ENCODE results near the gene STYK1.
"Not testable (repeated sequence)": the region's sequence is repeated elsewhere in the genome, so short reads cannot be mapped to it uniquely, and the experiment has no call there.

Gene STYK1

DNA sequence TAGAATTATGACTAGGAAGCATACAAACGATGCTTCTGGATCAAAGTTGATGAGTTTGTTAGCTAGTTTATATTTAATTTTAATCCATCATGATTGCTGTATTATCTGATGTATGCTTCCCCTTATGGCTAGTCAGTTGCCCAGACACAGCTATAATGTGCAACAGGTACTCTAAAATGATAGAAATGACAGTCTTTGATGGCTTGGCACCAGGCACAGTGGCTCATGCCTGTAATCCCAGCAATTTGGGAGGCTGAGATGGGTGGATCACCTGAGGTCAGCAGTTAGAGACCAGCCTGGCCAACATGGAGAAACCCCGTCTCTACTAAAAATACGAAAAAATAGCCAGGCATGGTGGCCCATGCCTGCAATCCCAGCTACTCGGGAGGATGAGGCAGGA lies 62.6 kb downstream of the STYK1 start:
- Mint-ChIP-seq H3K4me1 (ENCODE audit: low read depth in 2 of 2) (peaks cover 17 to 27% of the 10 kb centered on the region in 2 donors), H3K36me3 (ENCODE audit: insufficient read depth) (peaks cover 58% of the 10 kb centered on the region), H3K27ac (peak overlapping the region; percentile 100), H3K4me3 (peak overlapping the region; percentile 97 to 98)
- H3K27me3 Mint-ChIP-seq; H3K9me3 Mint-ChIP-seq; DNase-seq; ATAC-seq (replicated peaks): not testable (repeated sequence)

DNA sequence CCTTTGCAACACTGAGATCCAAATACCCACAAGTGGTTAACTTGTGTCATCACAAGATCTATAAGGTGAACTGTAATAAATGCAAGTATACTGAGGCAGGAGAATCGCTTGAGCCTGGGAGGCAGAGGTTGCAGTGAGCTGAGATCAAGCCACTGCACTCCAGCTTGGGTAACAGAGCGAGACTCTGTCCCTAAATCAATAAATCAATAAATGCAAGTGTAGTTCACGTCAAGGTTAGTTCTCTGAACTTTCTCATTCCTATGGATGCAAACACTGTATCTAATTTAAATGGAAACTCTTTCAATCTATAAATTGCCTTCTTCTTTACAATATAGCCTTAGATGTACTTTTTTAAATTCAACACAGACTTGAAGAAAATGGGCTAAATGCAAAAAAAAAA lies 63.7 kb downstream of the STYK1 start:
- no peak for DNase-seq
- no peak for ATAC-seq (replicated peaks)
- Mint-ChIP-seq H3K9me3 (no peaks in the 10 kb centered on the region), H3K4me3 (no peak overlapping the region), H3K36me3 (ENCODE audit: insufficient read depth) (peaks cover 58% of the 10 kb centered on the region), H3K27ac (no peak overlapping the region), H3K4me1 (ENCODE audit: low read depth in 2 of 2) (peaks cover 17 to 27% of the 10 kb centered on the region in 2 donors), H3K27me3 (no peaks in the 10 kb centered on the region)

DNA sequence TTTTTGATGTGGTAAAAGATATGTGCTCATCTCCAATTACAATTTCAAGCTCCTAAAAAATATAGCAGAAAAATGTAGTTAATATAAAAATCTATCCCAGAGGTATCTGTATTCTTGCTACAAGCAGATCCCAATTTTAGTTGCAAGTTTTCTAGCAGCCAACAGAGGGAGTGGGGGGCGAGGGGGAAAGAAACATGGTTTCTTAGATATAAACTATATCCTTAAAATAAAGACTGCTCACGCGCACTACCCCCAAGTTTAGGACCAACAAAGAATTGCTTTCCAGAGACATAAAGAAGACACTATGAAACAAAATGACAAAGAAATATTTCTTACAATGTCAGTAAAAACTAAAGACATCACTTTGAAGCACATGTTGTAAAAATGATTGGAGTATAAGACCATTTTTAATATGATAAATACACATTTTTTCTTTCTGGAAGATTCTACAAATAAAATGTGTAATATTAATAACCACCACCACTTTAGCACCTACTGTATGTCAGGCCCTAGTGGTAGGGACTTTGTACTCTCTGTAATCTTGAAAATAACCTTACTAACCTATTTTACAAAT lies 65.9 kb downstream of the STYK1 start:
- H3K27me3 Mint-ChIP-seq: no peaks in the 10 kb centered on the region
- no peak overlapping the region for H3K4me3 Mint-ChIP-seq
- ATAC-seq (replicated peaks) (no peak), DNase-seq (no peak)
- no peaks in the 10 kb centered on the region for H3K9me3 Mint-ChIP-seq
- H3K4me1 Mint-ChIP-seq (ENCODE audit: low read depth in 2 of 2): peaks cover 14 to 28% of the 10 kb centered on the region in 2 donors
- peaks cover 44% of the 10 kb centered on the region for H3K36me3 Mint-ChIP-seq (ENCODE audit: insufficient read depth)
- H3K27ac Mint-ChIP-seq: peak overlapping the region in 1 of 2 donors; percentile 56

DNA sequence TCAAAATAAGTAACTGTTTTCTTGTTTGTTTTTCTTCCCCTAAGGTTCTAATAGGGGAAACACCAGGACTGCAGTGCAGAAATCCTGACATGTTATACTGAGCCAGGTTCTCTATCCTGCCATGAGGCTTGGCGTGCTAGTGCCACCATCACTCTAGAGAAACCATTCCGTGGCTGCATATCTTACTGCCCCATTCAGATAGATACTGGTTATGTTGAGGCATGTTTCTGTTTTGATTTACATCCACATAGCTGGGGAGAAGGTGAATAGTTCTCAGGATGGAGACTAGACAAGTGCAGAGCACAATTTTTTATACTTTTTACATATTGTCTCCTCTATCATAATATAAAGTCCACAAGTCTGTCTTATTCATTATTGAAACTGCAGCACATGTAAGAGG lies 72.0 kb downstream of the STYK1 start:
- peaks cover 10 to 44% of the 10 kb centered on the region in 2 donors for H3K4me1 Mint-ChIP-seq (ENCODE audit: low read depth in 2 of 2)
- peaks cover 14% of the 10 kb centered on the region for H3K36me3 Mint-ChIP-seq (ENCODE audit: insufficient read depth)
- no peaks in the 10 kb centered on the region for H3K27me3 Mint-ChIP-seq
- ATAC-seq (replicated peaks) (no peak), DNase-seq (no peak)
- peak overlapping the region; percentile 68 to 73 for H3K4me3 Mint-ChIP-seq
- no peaks in the 10 kb centered on the region for H3K9me3 Mint-ChIP-seq
- H3K27ac Mint-ChIP-seq: peak overlapping the region; percentile 32 to 87

DNA sequence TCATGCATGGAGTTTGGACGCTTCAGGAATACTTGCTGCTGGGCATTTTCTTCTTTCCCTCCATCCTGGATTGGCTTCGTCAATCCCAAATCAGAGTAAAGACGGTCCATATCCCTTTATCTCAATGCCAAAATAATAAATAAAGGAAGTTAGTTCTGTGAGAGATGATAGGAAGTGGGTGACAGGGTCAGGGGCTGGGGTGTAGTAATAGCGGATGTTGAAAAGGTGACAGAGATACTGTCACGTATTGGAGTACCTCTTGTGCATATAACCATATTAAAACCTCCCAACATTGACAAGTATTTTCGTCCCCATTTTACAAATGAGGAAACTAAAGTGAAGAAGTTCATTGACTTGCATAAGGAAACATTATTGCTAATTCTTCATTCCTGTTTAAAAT lies 72.9 kb downstream of the STYK1 start:
- H3K27me3 Mint-ChIP-seq: no peaks in the 10 kb centered on the region
- peak; percentile 65 for ATAC-seq (replicated peaks)
- peaks cover 11% of the 10 kb centered on the region for H3K36me3 Mint-ChIP-seq (ENCODE audit: insufficient read depth)

DNA sequence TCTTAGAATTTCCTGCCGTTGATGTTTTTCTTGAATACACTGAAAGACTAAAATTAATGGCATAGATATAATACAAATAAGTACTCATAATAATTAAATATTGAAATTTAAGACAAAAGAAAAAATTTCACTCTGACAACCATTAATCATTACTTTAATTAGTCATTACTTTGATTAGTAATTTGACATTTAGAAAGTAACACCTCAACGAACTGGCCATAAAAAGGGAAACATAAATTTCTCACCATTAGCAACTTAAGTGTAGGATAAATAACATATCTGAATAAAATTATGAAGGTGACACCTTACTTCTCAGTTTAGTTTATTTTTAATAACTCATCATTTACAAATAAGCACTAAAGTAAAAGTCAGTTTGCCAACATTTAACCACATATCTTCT lies 78.0 kb downstream of the STYK1 start:
- peaks cover 3 to 38% of the 10 kb centered on the region in 2 donors for H3K4me1 Mint-ChIP-seq (ENCODE audit: low read depth in 2 of 2)
- H3K4me3 Mint-ChIP-seq: peak overlapping the region; percentile 68 to 85
- H3K27ac Mint-ChIP-seq: peak overlapping the region in 1 of 2 donors; percentile 92
- H3K27me3 Mint-ChIP-seq: no peaks in the 10 kb centered on the region
- ATAC-seq (replicated peaks) (peak; percentile 39), DNase-seq (no peak)
- H3K9me3 Mint-ChIP-seq: no peaks in the 10 kb centered on the region
- peaks cover 22% of the 10 kb centered on the region for H3K36me3 Mint-ChIP-seq (ENCODE audit: insufficient read depth)

More for the DNA sequence above, 72.9 kb downstream of the STYK1 start:
- DNase-seq: no peak
- Mint-ChIP-seq H3K27ac (peak overlapping the region; percentile 23 to 87), H3K9me3 (no peaks in the 10 kb centered on the region), H3K4me3 (peak overlapping the region; percentile 24 to 73), H3K4me1 (ENCODE audit: low read depth in 2 of 2) (peaks cover 10 to 46% of the 10 kb centered on the region in 2 donors)

DNA sequence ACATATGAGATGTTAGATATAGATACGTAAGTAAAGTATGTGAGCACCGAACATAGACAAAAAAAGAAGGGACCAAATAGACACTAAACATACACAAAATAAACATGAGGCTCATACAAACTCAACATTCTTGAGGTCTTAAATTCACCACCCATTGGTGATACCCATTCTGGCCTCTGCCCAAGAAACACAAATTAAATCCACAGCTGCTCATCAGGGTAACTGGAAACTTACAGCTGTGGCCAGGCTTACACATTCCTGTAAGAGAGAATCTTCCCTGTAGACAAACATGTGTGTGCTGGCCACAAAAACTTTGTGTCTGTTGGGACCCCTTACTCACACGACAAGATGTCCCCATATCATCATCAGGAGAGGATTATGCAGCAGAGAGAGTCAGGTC lies 82.9 kb downstream of the STYK1 start:
- ATAC-seq (replicated peaks) (no peak), DNase-seq (no peak)
- Mint-ChIP-seq H3K27me3 (no peaks in the 10 kb centered on the region), H3K27ac (no peak overlapping the region), H3K4me1 (ENCODE audit: low read depth in 2 of 2) (peaks cover 0 to 42% of the 10 kb centered on the region in 2 donors), H3K9me3 (no peaks in the 10 kb centered on the region), H3K4me3 (no peak overlapping the region), H3K36me3 (ENCODE audit: insufficient read depth) (peaks cover 32% of the 10 kb centered on the region)

DNA sequence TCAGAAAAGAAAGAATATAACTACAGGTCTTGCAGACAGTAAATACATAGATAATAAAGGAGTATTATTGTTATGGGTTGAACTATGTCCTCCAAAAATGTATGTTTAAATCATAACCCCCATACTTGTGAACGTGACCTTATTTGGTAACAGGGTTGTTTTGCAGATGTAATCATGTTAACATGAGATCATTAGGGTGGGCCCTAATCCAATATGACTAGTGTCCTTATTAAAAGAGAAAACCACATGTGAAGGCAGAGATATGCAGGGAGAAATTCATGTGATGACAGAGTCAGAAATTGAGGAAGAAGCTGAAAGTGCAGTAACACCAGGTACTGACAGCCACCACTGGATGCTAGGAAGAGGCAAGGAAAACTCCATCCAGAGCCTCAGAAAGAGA lies 89.4 kb downstream of the STYK1 start:
- Mint-ChIP-seq H3K36me3 (ENCODE audit: insufficient read depth) (peaks cover 26% of the 10 kb centered on the region), H3K4me1 (ENCODE audit: low read depth in 2 of 2) (peaks cover 0 to 32% of the 10 kb centered on the region in 2 donors), H3K9me3 (no peaks in the 10 kb centered on the region), H3K27me3 (no peaks in the 10 kb centered on the region), H3K27ac (peak overlapping the region; percentile 53 to 82), H3K4me3 (no peak overlapping the region)
- ATAC-seq (replicated peaks) (peak; percentile 36), DNase-seq (no peak)

DNA sequence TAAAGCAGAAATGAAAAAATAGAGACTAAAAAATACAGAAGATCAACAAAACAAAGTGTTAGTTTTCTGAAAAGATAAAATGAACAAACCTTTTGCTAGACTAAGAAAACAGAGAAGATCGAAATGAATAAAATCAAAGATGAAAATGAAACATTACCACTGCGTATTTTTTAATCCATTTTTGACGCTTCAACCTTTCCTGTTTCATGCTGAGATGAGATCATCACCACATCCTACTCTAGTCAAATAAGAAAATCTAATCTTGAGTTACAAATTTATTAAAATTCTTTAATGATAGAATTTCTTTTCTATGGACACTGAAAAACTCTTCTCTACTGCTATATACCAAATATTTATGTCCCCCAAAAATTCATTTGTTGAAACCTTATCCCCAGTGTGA lies 91.1 kb downstream of the STYK1 start:
- DNase-seq (no peak), ATAC-seq (replicated peaks) (peak; percentile 56)
- H3K4me3 Mint-ChIP-seq: peak overlapping the region; percentile 43 to 56
- no peaks in the 10 kb centered on the region for H3K9me3 Mint-ChIP-seq
- H3K4me1 Mint-ChIP-seq (ENCODE audit: low read depth in 2 of 2): peaks cover 0 to 30% of the 10 kb centered on the region in 2 donors
- H3K27ac Mint-ChIP-seq: peak overlapping the region; percentile 41 to 91
- H3K36me3 Mint-ChIP-seq (ENCODE audit: insufficient read depth): peaks cover 13% of the 10 kb centered on the region
- no peaks in the 10 kb centered on the region for H3K27me3 Mint-ChIP-seq

DNA sequence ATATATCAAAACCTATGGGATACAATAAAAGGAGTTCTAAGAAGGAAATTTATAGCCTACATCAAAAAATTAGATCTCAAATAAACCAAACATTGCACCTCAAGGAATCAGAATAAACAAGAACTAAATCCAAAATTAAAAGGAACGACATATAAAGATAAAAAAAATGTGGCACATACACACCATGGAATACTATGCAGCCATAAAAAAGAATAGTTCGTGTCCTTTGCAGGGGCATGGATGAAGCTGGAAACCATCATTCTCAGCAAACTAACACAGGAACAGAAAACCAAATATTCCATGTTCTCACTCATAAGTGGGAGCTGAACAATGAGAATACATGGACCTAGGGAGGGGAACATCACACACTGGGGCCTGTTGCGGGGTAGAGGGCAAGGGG lies 91.7 kb downstream of the STYK1 start:
- H3K36me3 Mint-ChIP-seq (ENCODE audit: insufficient read depth): peaks cover 13% of the 10 kb centered on the region
- H3K4me1 Mint-ChIP-seq (ENCODE audit: low read depth in 2 of 2): peaks cover 0 to 24% of the 10 kb centered on the region in 2 donors
- not testable (repeated sequence) for DNase-seq; H3K27me3 Mint-ChIP-seq; H3K9me3 Mint-ChIP-seq; ATAC-seq (replicated peaks)
- peak overlapping the region; percentile 41 to 91 for H3K27ac Mint-ChIP-seq
- H3K4me3 Mint-ChIP-seq: peak overlapping the region; percentile 43 to 56

DNA sequence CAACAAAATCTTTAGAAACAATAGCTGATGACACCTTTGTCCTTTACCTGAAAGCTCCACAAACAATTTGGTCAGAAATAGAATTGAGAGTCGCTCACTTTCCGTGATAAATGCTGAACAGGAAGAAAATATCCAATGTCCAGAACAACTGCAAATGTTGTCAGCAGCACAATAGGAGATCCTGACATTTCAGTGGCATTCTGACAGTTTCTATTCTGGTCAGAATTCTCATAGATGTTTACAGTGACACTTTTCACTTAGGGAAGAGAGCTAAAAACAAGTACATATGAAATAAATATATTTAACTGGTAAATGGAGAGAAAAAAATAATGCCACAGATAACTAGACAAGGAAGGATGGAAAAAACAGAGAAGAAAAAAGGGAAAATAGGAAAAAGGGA lies 99.5 kb downstream of the STYK1 start:
- DNase-seq: no peak
- no peak for ATAC-seq (replicated peaks)
- Mint-ChIP-seq H3K9me3 (no peaks in the 10 kb centered on the region), H3K36me3 (ENCODE audit: insufficient read depth) (peaks cover 2% of the 10 kb centered on the region), H3K4me1 (ENCODE audit: low read depth in 2 of 2) (peaks cover 0 to 3% of the 10 kb centered on the region in 2 donors), H3K4me3 (no peak overlapping the region), H3K27me3 (no peaks in the 10 kb centered on the region), H3K27ac (no peak overlapping the region)

DNA sequence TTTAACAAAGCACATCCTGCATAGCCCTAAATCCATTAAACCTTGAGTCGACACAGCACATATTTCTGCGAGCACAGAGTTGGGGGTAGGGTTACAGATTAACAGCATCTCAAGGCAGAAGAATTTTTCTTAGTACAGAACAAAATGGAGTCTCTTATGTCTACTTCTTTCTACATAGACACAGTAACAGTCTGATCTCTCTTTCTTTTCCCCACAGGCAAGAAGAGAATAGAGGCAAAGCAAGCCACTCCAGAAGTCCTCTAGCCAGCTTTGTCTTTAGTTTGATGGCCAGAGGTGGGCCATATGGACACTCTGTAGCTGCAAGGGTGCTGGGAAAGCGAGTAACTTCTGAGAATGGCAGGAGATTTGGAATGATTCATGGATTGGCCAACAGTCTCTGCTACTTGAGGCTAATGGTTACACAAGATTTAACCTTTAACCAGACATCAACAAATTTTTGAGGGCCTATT lies 101.8 kb downstream of the STYK1 start:
- not testable (repeated sequence) for H3K36me3 Mint-ChIP-seq (ENCODE audit: insufficient read depth); H3K9me3 Mint-ChIP-seq; DNase-seq; H3K27me3 Mint-ChIP-seq; H3K4me3 Mint-ChIP-seq; H3K4me1 Mint-ChIP-seq (ENCODE audit: low read depth in 2 of 2); ATAC-seq (replicated peaks)
- peak overlapping the region in 1 of 2 donors; percentile 7 for H3K27ac Mint-ChIP-seq

DNA sequence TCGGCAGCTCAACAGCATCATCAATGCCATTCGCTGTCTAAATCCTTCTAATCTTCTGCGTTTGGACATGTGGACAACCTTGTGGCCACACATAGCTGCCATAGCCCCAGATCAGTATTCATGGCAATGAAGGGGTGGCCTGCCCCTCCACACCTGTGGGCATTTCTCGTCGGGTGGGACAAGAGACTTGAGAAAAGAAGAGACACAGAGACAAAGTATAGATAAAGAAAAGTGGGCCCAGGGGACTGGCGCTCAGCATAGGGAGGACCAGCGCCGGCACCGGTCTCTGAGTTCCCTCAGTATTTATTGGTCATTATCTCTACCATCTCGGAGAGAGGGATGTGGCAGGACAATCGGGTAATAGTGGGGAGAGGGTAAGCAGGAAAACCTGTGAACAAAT lies 102.7 kb downstream of the STYK1 start:
- peaks cover 2% of the 10 kb centered on the region for H3K36me3 Mint-ChIP-seq (ENCODE audit: insufficient read depth)
- DNase-seq (no peak), ATAC-seq (replicated peaks) (no peak)
- H3K4me1 Mint-ChIP-seq (ENCODE audit: low read depth in 2 of 2): peaks cover 6 to 10% of the 10 kb centered on the region in 2 donors
- H3K9me3 Mint-ChIP-seq: no peaks in the 10 kb centered on the region
- peak overlapping the region in 1 of 2 donors; percentile 7 for H3K27ac Mint-ChIP-seq
- no peak overlapping the region for H3K4me3 Mint-ChIP-seq
- no peaks in the 10 kb centered on the region for H3K27me3 Mint-ChIP-seq

All from effector memory CD8-positive, alpha-beta T cell (primary cell).